HEK293T (cell line): ENCODE data around the gene CAMK1D.
"Not testable (repeated sequence)": the region's sequence is repeated elsewhere in the genome, so short reads cannot be mapped to it uniquely, and the experiment has no call there.

Experiments
- CTCF ChIA-PET: fragments of 350-600 bp; formaldehyde crosslinking; extraction: SDS; loops from one replicate; lab custom pipeline; 2021; ENCODE audit warnings: antibody characterized with exemption, inconsistent platforms; lab: Yijun Ruan, JAX
- POLR2A ChIA-PET: fragments of 350-600 bp; formaldehyde crosslinking; extraction: SDS; loops from one replicate; lab custom pipeline; 2020; ENCODE audit warnings: antibody characterized with exemption, inconsistent platforms; lab: Yijun Ruan, JAX
- DNase-seq: peaks from one replicate; pipeline ENCODE4 v3.0.0; 2012; ENCODE audit warnings: mixed read lengths; ENCODE audit errors: extremely low spot score
- ARNT ChIP-seq: fragments of 450-650 bp; IDR thresholded peaks from 2 replicates; pipeline ENCODE4 v1.6.1; 2017; ENCODE audit warnings: mild to moderate bottlenecking
- BHLHE40 ChIP-seq: fragments of 450-650 bp; IDR thresholded peaks from 2 replicates; pipeline ENCODE4 v1.6.1; 2016; ENCODE audit warnings: mild to moderate bottlenecking, moderate library complexity, borderline replicate concordance
- CTBP1 ChIP-seq: fragments of 450-650 bp; IDR thresholded peaks from 2 replicates; pipeline ENCODE4 v1.6.1; 2016; ENCODE audit warnings: borderline replicate concordance
- ELF4 ChIP-seq: fragments of 450-650 bp; IDR thresholded peaks from 2 replicates; pipeline ENCODE4 v1.6.1; 2017; ENCODE audit warnings: antibody characterized with exemption
- FOXA1 ChIP-seq: fragments of 450-650 bp; IDR thresholded peaks from 2 replicates; pipeline ENCODE4 v1.6.1; 2016; ENCODE audit warnings: mild to moderate bottlenecking
- FOXK2 ChIP-seq: fragments of 450-650 bp; IDR thresholded peaks from 2 replicates; pipeline ENCODE4 v1.6.1; 2016; ENCODE audit warnings: mild to moderate bottlenecking
- FOXM1 ChIP-seq: fragments of 450-650 bp; IDR thresholded peaks from 2 replicates; pipeline ENCODE4 v1.6.1; 2017; ENCODE audit warnings: mild to moderate bottlenecking, borderline replicate concordance
- HDGF ChIP-seq: fragments of 450-650 bp; IDR thresholded peaks from 2 replicates; pipeline ENCODE4 v1.6.1; 2017; ENCODE audit warnings: antibody characterized with exemption, borderline replicate concordance
- L3MBTL2 ChIP-seq: fragments of 450-650 bp; conservative IDR thresholded peaks from 2 replicates; pipeline ENCODE4 v1.6.1; 2016; ENCODE audit warnings: mild to moderate bottlenecking
- LEF1 ChIP-seq: fragments of 450-650 bp; IDR thresholded peaks from 2 replicates; pipeline ENCODE4 v1.6.1; 2017; ENCODE audit warnings: mild to moderate bottlenecking, borderline replicate concordance
- NFRKB ChIP-seq: fragments of 450-650 bp; IDR thresholded peaks from 2 replicates; pipeline ENCODE4 v1.6.1; 2016; ENCODE audit warnings: mild to moderate bottlenecking, moderate library complexity
- SP1 ChIP-seq: fragments of 450-650 bp; IDR thresholded peaks from 2 replicates; pipeline ENCODE4 v1.6.1; 2017
- SUZ12 ChIP-seq: fragments of 450-650 bp; IDR thresholded peaks from 2 replicates; pipeline ENCODE4 v1.6.1; 2016; ENCODE audit warnings: mild to moderate bottlenecking
- TARDBP ChIP-seq: fragments of 450-650 bp; IDR thresholded peaks from 2 replicates; pipeline ENCODE4 v1.6.1; 2016
- ZNF384 ChIP-seq: fragments of 450-650 bp; IDR thresholded peaks from 2 replicates; pipeline ENCODE4 v1.6.1; 2016
- TF ChIP-seq, protein P1 (sequence below): fragments of 450-650 bp; IDR thresholded peaks from 2 replicates; pipeline ENCODE4 v1.6.1; 2016

Gene CAMK1D

DNA sequence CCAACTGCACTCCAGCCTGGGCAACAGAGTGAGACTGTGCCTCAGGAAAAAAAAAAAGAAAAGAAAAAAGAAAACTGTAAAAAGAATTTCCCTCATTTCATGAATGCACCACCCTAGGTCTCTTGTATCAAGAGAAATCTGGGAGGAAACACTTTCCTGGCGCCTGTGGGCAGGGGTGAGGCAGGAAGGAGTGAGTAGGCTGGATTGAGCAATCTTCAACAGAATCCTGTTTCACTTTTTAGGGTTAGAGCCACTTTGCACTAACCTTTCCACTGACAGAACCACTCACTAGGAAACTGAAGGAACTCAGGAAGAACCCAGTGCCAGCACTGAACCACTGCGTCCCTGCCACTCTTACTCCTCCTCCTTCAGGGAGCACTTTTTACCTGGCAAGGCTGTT, 370.0 kb downstream of the CAMK1D start:
- ChIA-PET POLR2A (no interaction called here), CTCF (interaction anchor here (1.0 kb wide), 1 partner anchor 380 kb away, joined by 3 read pairs; no protein-coding TSS in a partner anchor)

DNA sequence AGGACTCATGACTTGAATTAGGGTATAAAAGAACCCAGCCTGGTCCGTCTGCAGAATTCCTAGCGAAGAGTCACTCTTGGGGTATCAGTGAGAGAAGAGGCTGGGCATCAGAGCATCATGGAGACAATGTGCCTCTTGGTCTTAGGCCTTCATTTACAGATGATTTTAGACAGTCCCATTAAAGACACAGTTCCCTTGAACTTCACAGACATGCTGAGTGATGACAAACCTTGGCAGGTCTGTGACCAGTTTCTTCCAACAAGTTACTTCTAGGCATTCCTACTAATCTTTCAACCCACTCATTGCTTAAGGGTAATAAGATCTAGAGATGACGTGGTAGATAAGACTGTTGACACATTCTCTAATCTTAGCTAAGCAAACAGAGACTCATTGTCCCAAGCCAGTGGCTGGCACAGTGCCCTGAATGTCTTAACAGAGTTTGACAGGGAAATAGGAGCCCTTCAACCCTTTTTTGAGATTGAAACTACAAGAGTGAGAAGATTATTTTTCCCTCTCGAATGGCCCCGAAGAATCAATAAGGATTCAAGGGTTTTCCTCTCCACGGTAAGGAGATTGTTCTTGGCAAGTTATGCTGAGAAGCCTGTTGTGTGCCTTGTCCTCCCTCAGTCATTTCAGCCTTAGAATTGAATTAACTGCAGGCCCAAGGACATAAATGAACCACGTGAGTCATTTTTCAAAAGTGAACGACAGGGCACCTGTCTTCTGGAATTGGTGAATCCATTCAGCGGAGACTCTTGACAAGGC, 371.1 kb downstream of the CAMK1D start:
- peak; percentile 94 for TF ChIP-seq FOXA1
- TF ChIP-seq SP1: no peak
- no peak for TF ChIP-seq ZNF384
- TF ChIP-seq FOXM1: no peak
- TF ChIP-seq ARNT: 0 out of 2 replicates have a peak, but pooled peaks have one; percentile 44
- TF ChIP-seq NFRKB: no peak
- TF ChIP-seq L3MBTL2: 0 out of 2 replicates have a peak, but pooled peaks have one; percentile 22
- no peak for TF ChIP-seq ELF4
- no peak for TF ChIP-seq FOXK2
- TF ChIP-seq, protein P1, sequence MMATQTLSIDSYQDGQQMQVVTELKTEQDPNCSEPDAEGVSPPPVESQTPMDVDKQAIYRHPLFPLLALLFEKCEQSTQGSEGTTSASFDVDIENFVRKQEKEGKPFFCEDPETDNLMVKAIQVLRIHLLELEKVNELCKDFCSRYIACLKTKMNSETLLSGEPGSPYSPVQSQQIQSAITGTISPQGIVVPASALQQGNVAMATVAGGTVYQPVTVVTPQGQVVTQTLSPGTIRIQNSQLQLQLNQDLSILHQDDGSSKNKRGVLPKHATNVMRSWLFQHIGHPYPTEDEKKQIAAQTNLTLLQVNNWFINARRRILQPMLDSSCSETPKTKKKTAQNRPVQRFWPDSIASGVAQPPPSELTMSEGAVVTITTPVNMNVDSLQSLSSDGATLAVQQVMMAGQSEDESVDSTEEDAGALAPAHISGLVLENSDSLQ: peak; percentile 86
- no peak for TF ChIP-seq SUZ12
- no peak for TF ChIP-seq HDGF
- TF ChIP-seq BHLHE40: no peak
- no peak for TF ChIP-seq LEF1
- peak; percentile 50; the same call in 1 of the 2 replicates for TF ChIP-seq CTBP1
- TF ChIP-seq TARDBP: no peak
- ChIA-PET CTCF (interaction anchor here (0.6 to 1.9 kb wide), 3 partner anchors 10 to 379 kb away, joined by 3 to 11 read pairs (median 3); no protein-coding TSS in a partner anchor), POLR2A (no interaction called here)
- peak; percentile 34 for DNase-seq

More for the DNA sequence above, 370.0 kb downstream of the CAMK1D start:
- TF ChIP-seq FOXM1 (no peak), SUZ12 (no peak), ZNF384 (no peak), HDGF (no peak), CTBP1 (no peak), FOXA1 (no peak), NFRKB (no peak), SP1 (no peak), LEF1 (no peak), ARNT (no peak), BHLHE40 (no peak)
- TF ChIP-seq, protein P1: no peak
- no peak for DNase-seq

DNA sequence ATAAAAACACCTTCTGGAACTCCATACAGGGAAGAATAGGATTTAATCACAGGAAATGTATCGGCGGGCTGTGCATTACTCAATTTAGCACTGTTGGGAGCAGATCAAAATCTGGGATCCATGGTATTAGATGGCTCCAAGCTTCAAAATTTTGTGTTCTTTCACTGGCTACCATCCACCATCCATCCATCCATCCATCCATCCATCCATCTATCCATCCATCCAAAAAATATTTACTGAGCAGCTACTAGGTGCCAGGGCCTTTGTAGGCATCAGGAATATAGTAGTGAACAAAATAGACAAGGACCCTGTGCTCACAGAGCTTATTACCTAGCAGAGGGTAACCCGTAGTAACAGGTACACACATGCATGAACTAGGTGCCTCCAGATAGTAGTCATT, 372.0 kb downstream of the CAMK1D start:
- TF ChIP-seq FOXK2: no peak
- no peak for TF ChIP-seq SUZ12
- no peak for TF ChIP-seq NFRKB
- TF ChIP-seq, protein P1: no peak
- no peak for TF ChIP-seq CTBP1
- TF ChIP-seq FOXM1: no peak
- TF ChIP-seq TARDBP: no peak
- no peak for TF ChIP-seq BHLHE40
- no peak for TF ChIP-seq ELF4
- TF ChIP-seq FOXA1: no peak
- no peak for TF ChIP-seq LEF1
- no peak for TF ChIP-seq L3MBTL2
- no peak for TF ChIP-seq SP1
- no peak for TF ChIP-seq HDGF
- TF ChIP-seq ARNT: no peak
- no peak for TF ChIP-seq ZNF384
- POLR2A ChIA-PET: no interaction called here
- CTCF ChIA-PET: interaction anchor here (1.9 kb wide), 1 partner anchor 11 kb away, joined by 11 read pairs; no protein-coding TSS in a partner anchor
- DNase-seq: no peak

DNA sequence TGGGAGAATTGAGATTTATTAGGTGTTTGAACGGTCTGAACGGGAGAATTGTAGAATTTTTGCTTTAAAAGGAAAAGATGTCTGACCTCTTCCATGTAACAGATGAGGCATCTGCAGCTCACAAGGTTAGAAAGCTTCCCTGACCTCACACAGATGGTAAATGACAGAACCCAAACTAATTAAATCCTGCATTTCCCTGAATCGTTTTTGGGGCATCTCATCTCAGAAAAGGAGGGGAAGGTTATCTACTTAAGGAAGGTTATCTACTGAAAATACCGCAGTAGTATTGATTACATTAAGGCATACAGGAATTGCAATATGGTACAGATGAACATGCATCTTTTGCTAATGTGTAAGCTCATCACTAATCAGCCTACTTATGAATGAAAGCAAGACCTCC, 373.9 kb downstream of the CAMK1D start:
- CTCF ChIA-PET: interaction anchor here (0.6 kb wide), 1 partner anchor 25 kb away, joined by 3 read pairs; no protein-coding TSS in a partner anchor
- POLR2A ChIA-PET: no interaction called here
- TF ChIP-seq FOXM1: no peak
- no peak for TF ChIP-seq ARNT
- TF ChIP-seq LEF1: no peak
- TF ChIP-seq ELF4: no peak
- TF ChIP-seq ZNF384: no peak
- DNase-seq: no peak

DNA sequence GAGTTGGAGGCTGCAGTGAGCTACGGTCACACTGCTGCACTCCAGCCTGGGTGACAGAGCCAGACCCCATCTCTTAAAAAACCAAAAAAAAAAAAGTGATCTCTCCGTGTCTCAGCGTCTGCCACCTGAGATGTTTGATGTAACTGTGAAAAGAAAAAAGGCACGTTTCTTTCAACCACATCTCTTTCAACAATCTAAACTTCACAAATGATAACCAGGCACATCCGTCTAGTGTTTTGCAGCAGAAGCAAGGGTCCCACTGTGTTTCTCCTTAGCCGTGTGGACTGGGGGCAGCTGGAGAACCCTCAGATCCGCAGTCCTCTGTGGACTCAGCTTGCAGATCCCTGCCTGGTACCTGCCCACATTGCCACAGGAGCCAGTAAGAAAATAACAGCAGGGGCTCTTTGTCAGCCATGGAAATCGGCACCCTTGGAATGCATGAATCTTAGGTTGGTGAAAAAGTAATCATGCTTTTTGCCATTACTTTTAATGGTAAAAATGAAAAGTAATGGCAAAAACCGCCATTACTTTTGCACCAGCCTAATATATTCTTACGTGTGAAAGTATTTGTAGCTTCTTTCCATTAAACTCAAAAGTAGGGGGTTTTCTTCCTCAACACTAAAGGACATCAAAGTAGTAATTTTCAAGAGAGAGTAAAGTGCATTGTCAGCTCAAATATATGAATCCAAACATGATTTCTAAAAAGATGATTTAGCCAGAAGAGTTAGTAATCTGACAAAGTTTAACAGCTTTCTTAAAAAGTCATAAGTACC, 375.6 kb downstream of the CAMK1D start:
- ChIA-PET CTCF (interaction anchor here (0.6 kb wide), 1 partner anchor 467 kb away, joined by 8 read pairs; no protein-coding TSS in a partner anchor), POLR2A (no interaction called here)
- no peak for DNase-seq
- no peak for TF ChIP-seq TARDBP
- no peak for TF ChIP-seq SP1
- no peak for TF ChIP-seq LEF1
- no peak for TF ChIP-seq CTBP1
- no peak for TF ChIP-seq ZNF384
- TF ChIP-seq NFRKB: no peak

DNA sequence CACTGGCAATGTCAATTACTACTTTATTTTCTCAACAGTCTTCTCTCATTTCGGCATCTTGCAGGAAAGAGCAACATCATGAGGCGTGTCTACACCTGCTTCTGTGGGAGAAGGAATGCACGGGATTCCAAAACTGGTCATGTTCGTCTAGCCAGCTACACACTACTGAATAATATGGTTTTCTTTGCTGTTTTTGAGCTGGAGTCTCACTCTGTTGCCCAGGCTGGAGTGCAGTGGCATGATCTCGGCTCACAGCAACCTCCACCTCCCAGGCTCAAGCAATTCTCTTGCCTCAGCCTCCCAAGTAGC, 376.2 kb downstream of the CAMK1D start:
- CTCF ChIA-PET, DNase-seq, POLR2A ChIA-PET: not testable (repeated sequence)
